NCI-H510A treated with DMSO at 0.1 percent for 48 hours (cell line): Measurements from ENCODE around the gene FOXP1.
"Not testable (repeated sequence)": the region's sequence is repeated elsewhere in the genome, so short reads cannot be mapped to it uniquely, and the experiment has no call there.

ENCODE experiments used
- DNase-seq: peaks from one replicate; lab custom pipeline; 2025; lab: John Stamatoyannopoulos, UW

FOXP1 gene

DNA sequence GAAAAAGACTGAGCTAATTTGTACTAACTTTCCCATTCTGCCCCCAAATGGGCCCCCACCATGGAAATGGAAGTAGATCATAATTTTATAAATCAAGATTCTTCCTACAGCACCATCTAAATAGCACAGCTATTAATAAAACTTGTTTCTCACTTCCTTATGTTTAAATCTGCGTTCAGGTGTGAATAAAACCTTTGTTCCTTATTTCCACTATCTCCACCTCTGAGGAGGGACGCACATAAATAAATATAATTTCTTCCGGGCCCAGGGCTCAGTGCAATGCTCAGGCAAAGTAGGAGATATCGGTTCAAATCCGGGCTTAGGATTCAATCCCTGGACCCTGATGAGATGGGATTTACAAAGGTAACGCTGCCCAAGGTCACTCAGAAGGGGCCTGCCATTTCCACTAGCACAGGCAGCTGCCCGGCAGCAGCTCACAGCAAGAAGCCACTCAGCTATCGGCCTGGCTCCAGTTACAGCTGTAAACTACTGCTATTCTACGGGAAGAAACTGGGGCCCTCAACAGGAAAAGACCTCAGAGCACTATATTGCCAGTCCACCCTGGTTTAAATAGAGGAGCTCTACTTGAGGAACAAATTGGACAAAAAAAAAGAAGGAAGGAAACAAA, 52.5 kb downstream of the FOXP1 start:
- peak; percentile 32 for DNase-seq

- DNase-seq = no peak
These were observed 54.7 kb downstream of the FOXP1 start for GRCh38 chr3:71528816-71529215.

DNA sequence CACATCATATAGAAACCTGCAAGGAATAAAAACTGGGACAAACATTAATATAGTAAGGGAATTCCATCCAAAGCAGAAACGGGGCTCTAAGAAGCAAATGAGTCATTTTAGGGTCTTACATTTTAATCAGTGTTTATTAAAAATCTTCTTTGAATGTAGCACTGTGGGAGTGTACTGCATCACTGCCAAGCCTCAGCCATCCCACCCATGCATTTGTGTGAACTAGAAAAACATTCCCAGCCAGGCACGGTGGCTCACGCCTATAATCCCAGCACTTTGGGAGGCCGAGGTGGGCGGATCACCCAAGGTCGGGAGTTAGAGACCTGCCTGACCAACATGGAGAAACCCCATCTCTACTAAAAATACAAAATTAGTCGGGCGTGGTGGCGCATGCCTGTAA, 57.1 kb downstream of the FOXP1 start:
- DNase-seq = not testable (repeated sequence)

- DNase-seq = no peak
These were observed 58.1 kb downstream of the FOXP1 start for GRCh38 chr3:71525391-71525790.

DNA sequence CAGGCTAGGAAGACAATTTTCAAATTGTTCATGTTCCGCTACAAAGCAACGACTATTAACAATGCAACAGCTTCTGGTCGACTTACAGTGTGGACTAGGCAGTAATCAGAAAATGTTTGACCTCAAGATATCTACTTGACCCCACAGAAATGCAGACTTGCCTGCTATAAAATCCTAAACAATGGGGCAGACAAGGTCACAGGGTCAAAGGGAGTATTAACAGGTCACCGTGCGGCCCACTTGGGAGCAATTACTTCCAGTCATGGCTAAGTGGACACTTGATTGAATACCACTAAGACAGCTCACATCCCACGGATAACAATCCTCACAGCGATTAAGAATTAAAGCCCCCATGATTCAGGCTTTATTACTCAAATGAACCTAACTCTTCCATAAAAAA, 58.9 kb downstream of the FOXP1 start:
- no peak for DNase-seq

GRCh38 chr3:71523628-71524027, 59.9 kb downstream of the FOXP1 start:
- DNase-seq = no peak

DNA sequence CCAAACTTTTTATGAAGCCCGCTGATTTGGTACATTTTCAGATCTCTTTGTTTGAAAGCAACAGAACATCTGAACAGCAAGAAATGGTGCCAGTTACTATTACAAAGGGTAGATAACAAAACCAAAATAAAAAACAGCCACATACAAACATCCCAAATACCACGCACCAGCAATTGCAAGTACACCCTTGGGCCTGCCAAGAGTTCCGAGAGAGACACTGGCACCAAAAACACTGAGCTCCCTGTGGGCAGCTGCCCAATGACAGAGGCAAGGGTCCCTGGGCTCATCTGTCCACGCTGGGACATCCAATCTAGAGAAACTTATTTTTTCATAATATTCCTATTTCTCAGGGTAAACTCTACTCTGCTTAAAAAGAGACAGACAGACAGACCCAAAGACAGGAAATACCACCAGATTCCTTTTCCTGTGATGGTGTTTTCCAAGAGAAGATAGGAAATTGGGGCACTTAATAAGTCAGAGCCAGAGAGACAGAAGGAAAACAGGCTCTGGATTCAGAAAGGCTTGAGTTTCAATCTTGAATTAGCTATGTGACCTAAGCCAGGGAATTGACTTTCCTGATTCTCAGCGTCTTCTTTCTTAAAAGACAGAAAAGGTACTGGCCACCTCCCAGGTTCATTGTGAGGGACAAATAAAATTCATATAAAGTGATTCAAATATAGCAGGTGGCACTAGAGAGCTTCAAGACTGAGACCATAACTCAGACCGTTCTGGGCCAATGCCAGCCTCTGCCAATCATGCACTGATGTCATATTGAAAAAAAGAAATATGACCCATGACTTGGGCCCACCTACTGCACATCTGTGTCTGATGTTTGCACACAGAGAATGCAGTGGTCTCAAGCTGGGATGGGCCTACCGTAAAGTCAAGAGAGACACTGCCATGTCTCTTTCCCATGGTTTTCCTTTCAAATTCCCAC, 61.3 kb downstream of the FOXP1 start:
- no peak for DNase-seq

GRCh38 chr3:71521021-71521352, 62.5 kb downstream of the FOXP1 start:
- DNase-seq = no peak

- no peak for DNase-seq
These were observed 63.1 kb downstream of the FOXP1 start for GRCh38 chr3:71520161-71521020.

GRCh38 chr3:71518089-71518488, 65.4 kb downstream of the FOXP1 start:
- no peak for DNase-seq

DNA sequence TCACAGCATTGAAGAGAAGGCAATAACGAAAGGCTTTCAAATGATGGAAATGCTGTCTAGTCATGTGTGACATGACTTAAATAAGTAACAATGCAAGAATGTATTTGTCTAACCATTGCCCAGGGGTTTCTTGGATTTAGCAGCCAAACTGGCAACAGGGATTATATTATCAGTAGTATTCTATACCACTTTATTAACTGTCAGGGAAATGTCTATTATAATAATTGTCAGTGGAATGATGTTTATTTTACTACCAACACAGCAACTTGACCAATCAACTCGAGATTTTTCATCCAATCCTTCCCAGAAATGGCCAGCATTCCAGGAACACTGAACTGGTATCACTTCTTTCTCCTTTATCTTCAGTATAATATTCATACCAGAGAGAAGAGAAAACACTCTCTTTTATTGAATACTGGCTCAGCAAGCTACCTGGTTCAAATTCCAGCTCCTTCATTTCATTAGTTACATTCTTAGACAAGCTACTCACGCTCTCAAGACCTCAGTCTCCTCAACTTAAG, 66.2 kb downstream of the FOXP1 start:
- DNase-seq = no peak

GRCh38 chr3:71515636-71516365, 67.7 kb downstream of the FOXP1 start:
- DNase-seq = no peak

- DNase-seq = no peak
These were observed 68.9 kb downstream of the FOXP1 start for GRCh38 chr3:71514621-71515020.

GRCh38 chr3:71513515-71513914, 70.0 kb downstream of the FOXP1 start:
- no peak for DNase-seq

GRCh38 chr3:71513081-71513480, 70.4 kb downstream of the FOXP1 start:
- no peak for DNase-seq

DNA sequence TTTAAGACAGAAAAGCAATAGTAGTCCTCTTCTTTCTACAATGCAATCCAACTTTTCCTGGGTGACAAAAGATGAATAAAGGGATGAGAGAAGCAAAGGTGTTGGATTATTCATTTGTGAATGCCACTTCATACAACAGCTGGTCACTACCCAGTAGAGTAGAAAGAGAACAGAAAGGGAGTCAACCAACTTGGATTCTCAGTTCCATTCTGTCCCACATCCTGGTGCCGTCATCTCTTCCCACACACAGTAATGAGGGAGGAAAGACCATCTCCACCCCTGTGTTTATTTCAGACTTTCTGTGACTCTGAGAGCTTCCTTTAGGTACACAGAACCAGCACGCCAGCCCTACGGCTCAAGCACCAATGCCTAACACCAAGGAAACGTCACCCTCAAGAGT, 71.0 kb downstream of the FOXP1 start:
- DNase-seq = no peak

GRCh38 chr3:71512000-71512399, 71.5 kb downstream of the FOXP1 start:
- DNase-seq = no peak

- no peak for DNase-seq
These were observed 72.1 kb downstream of the FOXP1 start for GRCh38 chr3:71511446-71511845.

GRCh38 chr3:71511037-71511436, 72.5 kb downstream of the FOXP1 start:
- DNase-seq = no peak

DNA sequence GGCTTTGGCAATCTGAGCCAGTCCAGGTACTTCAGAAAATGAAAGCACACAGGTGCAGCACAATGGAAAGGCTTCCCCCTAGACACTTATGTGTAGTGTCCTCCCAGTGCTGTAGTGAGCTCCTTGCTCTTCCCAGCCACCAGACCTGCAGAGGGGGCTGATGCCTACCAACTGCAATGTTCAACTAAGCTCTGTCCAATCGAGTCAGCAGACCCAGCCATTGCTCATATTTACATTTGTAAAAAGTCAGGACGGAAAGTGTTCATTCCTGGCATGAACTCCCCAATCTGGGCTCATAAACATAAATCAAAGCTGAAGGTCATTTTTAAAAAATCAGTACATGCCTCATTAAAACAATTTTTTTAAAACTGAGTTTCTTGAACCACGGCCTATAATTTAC, 73.0 kb downstream of the FOXP1 start:
- DNase-seq = peak; percentile 34

- DNase-seq = no peak
These were observed 74.5 kb downstream of the FOXP1 start for GRCh38 chr3:71509066-71509465.
